Activated CD4-positive, alpha-beta T cell treated with anti-CD3 and anti-CD28 coated beads, Interleukin-10, Interleukin-2, amounts not matched to agents 100 ng/mL and 50 ng/mL, durations not matched to agents 16 hours and 8 hours (primary cell): ENCODE data around the gene GRAP2.
"Not testable (repeated sequence)": the region's sequence is repeated elsewhere in the genome, so short reads cannot be mapped to it uniquely, and the experiment has no call there.

Experiments used
- DNase-seq: peaks from one replicate; pipeline ENCODE4 v3.0.0-alpha.2; 2020

GRAP2 gene

GRCh38 chr22:39970742-39971141 lies 69.9 kb downstream of the GRAP2 start:
- DNase-seq, result no peak

GRCh38 chr22:39972641-39973040 lies 71.8 kb downstream of the GRAP2 start:
- no peak for DNase-seq

GRCh38 chr22:39973656-39974055 lies 72.8 kb downstream of the GRAP2 start:
- no peak for DNase-seq

- no peak for DNase-seq
Measured at GRCh38 chr22:39974065-39974464, 73.2 kb downstream of the GRAP2 start.

- DNase-seq, result no peak
Measured at GRCh38 chr22:39979048-39979447, 78.2 kb downstream of the GRAP2 start.

GRCh38 chr22:39979458-39979857 lies 78.6 kb downstream of the GRAP2 start:
- no peak for DNase-seq

- no peak for DNase-seq
Measured at GRCh38 chr22:39980596-39980995, 79.7 kb downstream of the GRAP2 start.

GRCh38 chr22:39983346-39983745 lies 82.5 kb downstream of the GRAP2 start:
- no peak for DNase-seq

- DNase-seq, result no peak
Measured at GRCh38 chr22:39984006-39984405, 83.1 kb downstream of the GRAP2 start.

GRCh38 chr22:39984746-39985145 lies 83.9 kb downstream of the GRAP2 start:
- no peak for DNase-seq

- DNase-seq, result no peak
Measured at GRCh38 chr22:39985383-39986035, 84.6 kb downstream of the GRAP2 start.

GRCh38 chr22:39988386-39989114 lies 87.7 kb downstream of the GRAP2 start:
- no peak for DNase-seq

- DNase-seq, result no peak
Measured at GRCh38 chr22:39989633-39990032, 88.7 kb downstream of the GRAP2 start.

- no peak for DNase-seq
Measured at GRCh38 chr22:39990686-39991085, 89.8 kb downstream of the GRAP2 start.

GRCh38 chr22:39991159-39991860 lies 90.4 kb downstream of the GRAP2 start:
- no peak for DNase-seq

- no peak for DNase-seq
Measured at GRCh38 chr22:39992088-39992826, 91.4 kb downstream of the GRAP2 start.

GRCh38 chr22:39992894-39993293 lies 92.0 kb downstream of the GRAP2 start:
- DNase-seq, result not testable (repeated sequence)

GRCh38 chr22:39994041-39994565 lies 93.2 kb downstream of the GRAP2 start:
- DNase-seq, result no peak

- DNase-seq, result no peak
Measured at GRCh38 chr22:39994566-39995392, 93.9 kb downstream of the GRAP2 start, which contains the start of gene FAM83F. TSS of gene FAM83F (plus strand) at chr22:39994954. CDS start at chr22:39995043, 89 bp downstream.

- no peak for DNase-seq
Measured at GRCh38 chr22:39995393-39996252, 94.7 kb downstream of the GRAP2 start.

- no peak for DNase-seq
Measured at GRCh38 chr22:39996732-39997131, 95.8 kb downstream of the GRAP2 start.
